PFSK-1 (cell line): ENCODE measurements around the gene SIGLEC11.

Experiments used
- POLR2AphosphoS5 ChIP-seq: IDR thresholded peaks from 2 replicates; pipeline ENCODE4 v1.6.1; 2012; ENCODE audit warnings: low read depth, mild to moderate bottlenecking, control low read depth, low read length, moderate library complexity
- SIN3A ChIP-seq: IDR thresholded peaks from 2 replicates; pipeline ENCODE4 v1.6.1; 2012; ENCODE audit warnings: mild to moderate bottlenecking, low read length, moderate library complexity, borderline replicate concordance; ENCODE audit not compliant: insufficient read depth
- TAF1 ChIP-seq: IDR thresholded peaks from 2 replicates; pipeline ENCODE4 v1.6.1; 2012; ENCODE audit warnings: low read length, control low read depth, borderline replicate concordance; ENCODE audit not compliant: insufficient read depth
- TF ChIP-seq, protein P1 (sequence below), 2 experiments: IDR thresholded peaks; 2 replicates each; pipeline versions ENCODE4 v1.6.1 to v1.8.0; 2011 to 2012; ENCODE audit warnings: low read depth in 2 of 2, low read length in 2 of 2, control low read depth in 1 of 2, inconsistent platforms in 1 of 2, mild to moderate bottlenecking in 1 of 2, moderate library complexity in 1 of 2; ENCODE audit not compliant: insufficient read depth in 1 of 2

DNA sequence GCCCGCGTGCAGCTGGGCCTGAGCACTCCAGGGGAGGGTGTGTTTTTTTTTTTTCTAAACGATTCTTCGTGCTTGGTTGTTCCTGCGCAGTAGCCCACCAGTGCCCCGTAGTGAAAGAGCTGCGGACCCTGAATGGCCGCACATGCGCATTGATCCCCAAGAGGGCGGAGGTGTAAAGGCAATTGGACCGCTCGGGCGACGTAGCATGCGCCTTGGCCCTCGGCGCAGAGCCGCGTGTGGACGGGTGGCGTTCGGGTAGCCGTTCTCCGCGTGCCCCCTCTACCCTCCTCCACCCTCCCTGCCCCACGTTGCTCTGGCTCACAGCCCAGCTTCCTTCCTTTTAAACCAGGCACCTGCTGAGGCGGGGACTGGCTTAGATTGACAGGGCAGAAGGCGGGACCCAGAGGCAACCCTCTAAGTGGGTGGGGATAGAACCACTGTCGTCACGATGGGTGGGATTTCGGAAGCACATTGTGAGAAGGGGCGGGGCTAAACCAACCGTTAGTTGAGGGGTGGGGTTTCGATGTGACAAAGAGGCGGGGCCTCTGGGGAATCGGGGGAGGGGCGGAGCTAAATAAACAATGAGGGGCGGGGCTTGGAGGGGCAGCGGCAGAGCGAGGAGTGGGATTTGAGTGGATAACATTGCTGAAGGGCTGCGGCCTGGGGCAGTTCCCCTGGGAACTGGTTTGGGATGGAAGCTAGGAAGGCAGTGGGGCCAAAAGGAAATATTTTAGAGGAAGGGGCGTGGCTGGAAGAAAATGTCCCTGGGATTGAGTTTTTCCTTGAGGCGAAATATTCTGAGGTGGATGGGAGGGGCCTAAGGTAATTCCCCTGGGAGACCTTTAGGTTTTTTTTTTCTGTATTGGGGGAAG is 31.1 kb downstream of the SIGLEC11 start:
- TF ChIP-seq, protein P1, sequence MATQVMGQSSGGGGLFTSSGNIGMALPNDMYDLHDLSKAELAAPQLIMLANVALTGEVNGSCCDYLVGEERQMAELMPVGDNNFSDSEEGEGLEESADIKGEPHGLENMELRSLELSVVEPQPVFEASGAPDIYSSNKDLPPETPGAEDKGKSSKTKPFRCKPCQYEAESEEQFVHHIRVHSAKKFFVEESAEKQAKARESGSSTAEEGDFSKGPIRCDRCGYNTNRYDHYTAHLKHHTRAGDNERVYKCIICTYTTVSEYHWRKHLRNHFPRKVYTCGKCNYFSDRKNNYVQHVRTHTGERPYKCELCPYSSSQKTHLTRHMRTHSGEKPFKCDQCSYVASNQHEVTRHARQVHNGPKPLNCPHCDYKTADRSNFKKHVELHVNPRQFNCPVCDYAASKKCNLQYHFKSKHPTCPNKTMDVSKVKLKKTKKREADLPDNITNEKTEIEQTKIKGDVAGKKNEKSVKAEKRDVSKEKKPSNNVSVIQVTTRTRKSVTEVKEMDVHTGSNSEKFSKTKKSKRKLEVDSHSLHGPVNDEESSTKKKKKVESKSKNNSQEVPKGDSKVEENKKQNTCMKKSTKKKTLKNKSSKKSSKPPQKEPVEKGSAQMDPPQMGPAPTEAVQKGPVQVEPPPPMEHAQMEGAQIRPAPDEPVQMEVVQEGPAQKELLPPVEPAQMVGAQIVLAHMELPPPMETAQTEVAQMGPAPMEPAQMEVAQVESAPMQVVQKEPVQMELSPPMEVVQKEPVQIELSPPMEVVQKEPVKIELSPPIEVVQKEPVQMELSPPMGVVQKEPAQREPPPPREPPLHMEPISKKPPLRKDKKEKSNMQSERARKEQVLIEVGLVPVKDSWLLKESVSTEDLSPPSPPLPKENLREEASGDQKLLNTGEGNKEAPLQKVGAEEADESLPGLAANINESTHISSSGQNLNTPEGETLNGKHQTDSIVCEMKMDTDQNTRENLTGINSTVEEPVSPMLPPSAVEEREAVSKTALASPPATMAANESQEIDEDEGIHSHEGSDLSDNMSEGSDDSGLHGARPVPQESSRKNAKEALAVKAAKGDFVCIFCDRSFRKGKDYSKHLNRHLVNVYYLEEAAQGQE (IDR thresholded peaks at IDR 0.05; ENCODE audit: insufficient read depth in 1 of 2, low read depth in 2 of 2, low read length in 2 of 2), result no peak; a peak in 1 of 4 replicates
- TF ChIP-seq TAF1, result 0 out of 2 replicates have a peak, but pooled peaks have one; percentile 12
- TF ChIP-seq POLR2AphosphoS5, result peak; percentile 77; the same call in 1 of the 2 replicates
- TF ChIP-seq SIN3A, result peak; percentile 33; the same call in 1 of the 2 replicates
